ENCODE results near the gene FRY.

FRY gene

GRCh38 chr13:32136716-32137115 lies 105.1 kb downstream of the FRY start:
- DNase-seq: no peak

- DNase-seq: no peak
These were observed 107.7 kb downstream of the FRY start for GRCh38 chr13:32139251-32139650.

- no peak for DNase-seq
These were observed 108.5 kb downstream of the FRY start for GRCh38 chr13:32140109-32140508.

- DNase-seq: no peak
These were observed 109.9 kb downstream of the FRY start for GRCh38 chr13:32141462-32141861.

- DNase-seq: no peak
These were observed 110.5 kb downstream of the FRY start for GRCh38 chr13:32142115-32142514.

GRCh38 chr13:32142956-32143375 lies 111.4 kb downstream of the FRY start:
- no peak for DNase-seq

- no peak for DNase-seq
These were observed 115.6 kb downstream of the FRY start for GRCh38 chr13:32147193-32147592.

- no peak for DNase-seq
These were observed 116.4 kb downstream of the FRY start for GRCh38 chr13:32147976-32148375.

GRCh38 chr13:32150239-32150638 lies 118.7 kb downstream of the FRY start:
- DNase-seq: no peak

- no peak for DNase-seq
These were observed 119.2 kb downstream of the FRY start for GRCh38 chr13:32150794-32151193.

GRCh38 chr13:32151240-32151639 lies 119.7 kb downstream of the FRY start:
- DNase-seq: no peak

- no peak for DNase-seq
These were observed 121.5 kb downstream of the FRY start for GRCh38 chr13:32153056-32153455.

GRCh38 chr13:32159137-32159869 lies 127.7 kb downstream of the FRY start:
- DNase-seq: peak; percentile 16

GRCh38 chr13:32162395-32163005 lies 130.9 kb downstream of the FRY start:
- DNase-seq: no peak

- DNase-seq: peak; percentile 63
These were observed 133.2 kb downstream of the FRY start for GRCh38 chr13:32164622-32165268.

- no peak for DNase-seq
These were observed 134.2 kb downstream of the FRY start for GRCh38 chr13:32165796-32166195.

GRCh38 chr13:32168131-32168530 lies 136.6 kb downstream of the FRY start:
- no peak for DNase-seq

GRCh38 chr13:32170841-32171240 lies 139.3 kb downstream of the FRY start:
- DNase-seq: no peak

- DNase-seq: peak; percentile 87
These were observed 142.3 kb downstream of the FRY start for GRCh38 chr13:32173881-32174280.

- DNase-seq: no peak
These were observed 142.8 kb downstream of the FRY start for GRCh38 chr13:32174366-32174765.

GRCh38 chr13:32175307-32175706 lies 143.7 kb downstream of the FRY start:
- DNase-seq: no peak

- DNase-seq: no peak
These were observed 144.4 kb downstream of the FRY start for GRCh38 chr13:32175943-32176342.

GRCh38 chr13:32176696-32177095 lies 145.1 kb downstream of the FRY start:
- DNase-seq: no peak

GRCh38 chr13:32178763-32179162 lies 147.2 kb downstream of the FRY start:
- DNase-seq: peak; percentile 75

Data from NCI-H524 treated with DMSO at 0.1 percent for 48 hours (cell line).